ENCODE results near the gene TAS2R41.

The TAS2R41 gene

DNA sequence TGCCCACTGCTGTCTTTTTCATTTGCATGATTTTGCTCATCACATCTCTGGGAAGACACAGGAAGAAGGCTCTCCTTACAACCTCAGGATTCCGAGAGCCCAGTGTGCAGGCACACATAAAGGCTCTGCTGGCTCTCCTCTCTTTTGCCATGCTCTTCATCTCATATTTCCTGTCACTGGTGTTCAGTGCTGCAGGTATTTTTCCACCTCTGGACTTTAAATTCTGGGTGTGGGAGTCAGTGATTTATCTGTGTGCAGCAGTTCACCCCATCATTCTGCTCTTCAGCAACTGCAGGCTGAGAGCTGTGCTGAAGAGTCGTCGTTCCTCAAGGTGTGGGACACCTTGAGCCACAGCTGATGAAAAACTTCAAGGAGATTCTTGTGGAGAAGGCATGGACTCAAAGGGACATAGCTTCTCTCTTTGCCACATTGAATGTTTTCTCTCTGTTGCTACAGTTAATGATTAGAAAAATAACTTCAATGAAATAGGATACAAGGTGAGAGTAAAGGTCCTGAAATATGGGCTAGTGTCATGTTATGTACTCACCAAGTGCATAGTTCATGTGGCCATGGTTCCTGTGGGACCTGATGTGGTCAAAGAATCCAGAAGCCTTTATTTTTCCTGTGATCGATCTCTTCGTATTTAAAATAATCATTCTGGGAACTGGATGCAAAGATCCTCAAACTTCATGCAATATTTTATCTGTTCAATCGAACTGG lies 33.5 kb upstream of the TAS2R41 start:
- H3K27me3 ChIP-seq (ENCODE audit: control insufficient read depth in 1 of 2, insufficient read depth in 2 of 2, low read length in 2 of 2), result no peaks in the 10 kb centered on the region
- no peak overlapping the region for H3K27ac ChIP-seq (ENCODE audit: low read depth, low read length)
- no peaks in the 10 kb centered on the region for H3K36me3 ChIP-seq (ENCODE audit: insufficient read depth, low read length)
- H3K4me3 ChIP-seq (ENCODE audit: low read depth in 1 of 2, low read length in 2 of 2), result no peak overlapping the region
- H3K4me1 ChIP-seq (ENCODE audit: insufficient read depth, low read length), result no peaks in the 10 kb centered on the region
- no peak overlapping the region for H3K9ac ChIP-seq (ENCODE audit: low read length)
- no peaks in the 10 kb centered on the region for H3K9me3 ChIP-seq (ENCODE audit: low read length)

DNA sequence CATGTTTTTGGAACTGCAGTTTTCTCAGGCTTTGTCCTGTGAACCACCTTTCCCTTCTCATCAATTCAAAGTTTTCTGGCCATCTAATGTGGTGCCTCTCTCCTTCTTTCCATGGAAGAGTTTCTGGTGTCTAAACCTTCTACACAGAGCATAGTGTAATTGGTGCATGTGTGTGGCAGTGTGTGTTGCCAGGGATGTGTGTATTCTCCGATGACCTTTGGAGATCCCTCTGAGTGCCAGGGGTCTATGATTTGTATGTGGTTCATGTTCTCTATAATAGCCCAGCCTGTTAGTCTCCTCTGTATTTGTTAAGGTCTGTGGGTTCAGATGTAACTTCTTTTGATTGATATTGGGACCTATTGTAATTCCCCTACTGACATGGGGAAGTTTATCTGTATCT lies 32.9 kb upstream of the TAS2R41 start:
- no peak overlapping the region for H3K4me3 ChIP-seq (ENCODE audit: low read depth in 1 of 2, low read length in 2 of 2)
- H3K4me1 ChIP-seq (ENCODE audit: insufficient read depth, low read length), result no peaks in the 10 kb centered on the region
- no peak overlapping the region for H3K27ac ChIP-seq (ENCODE audit: low read depth, low read length)
- H3K36me3 ChIP-seq (ENCODE audit: insufficient read depth, low read length), result no peaks in the 10 kb centered on the region
- no peaks in the 10 kb centered on the region for H3K27me3 ChIP-seq (ENCODE audit: control insufficient read depth in 1 of 2, insufficient read depth in 2 of 2, low read length in 2 of 2)
- H3K9me3 ChIP-seq (ENCODE audit: low read length), result no peaks in the 10 kb centered on the region
- H3K9ac ChIP-seq (ENCODE audit: low read length), result no peak overlapping the region

DNA sequence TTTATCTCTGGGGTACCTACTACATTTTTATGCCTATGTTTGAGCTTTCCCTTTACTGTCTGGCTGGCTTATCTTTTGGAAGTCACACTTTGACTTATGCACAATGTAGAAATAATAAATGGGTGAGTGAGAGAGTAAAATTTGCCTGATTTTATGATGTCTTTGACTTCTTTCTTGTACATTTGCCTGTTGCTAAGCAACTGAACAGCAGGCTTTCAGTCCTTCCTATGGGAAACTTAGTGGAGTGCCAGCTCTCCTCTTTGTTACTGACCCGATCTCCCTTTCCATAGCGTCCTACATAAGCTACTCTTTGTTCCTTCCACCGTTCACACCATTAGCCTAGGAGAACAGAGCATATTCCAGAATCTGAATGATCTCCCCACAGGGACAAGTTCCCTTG lies 30.2 kb upstream of the TAS2R41 start:
- H3K9ac ChIP-seq (ENCODE audit: low read length), result no peak overlapping the region

DNA sequence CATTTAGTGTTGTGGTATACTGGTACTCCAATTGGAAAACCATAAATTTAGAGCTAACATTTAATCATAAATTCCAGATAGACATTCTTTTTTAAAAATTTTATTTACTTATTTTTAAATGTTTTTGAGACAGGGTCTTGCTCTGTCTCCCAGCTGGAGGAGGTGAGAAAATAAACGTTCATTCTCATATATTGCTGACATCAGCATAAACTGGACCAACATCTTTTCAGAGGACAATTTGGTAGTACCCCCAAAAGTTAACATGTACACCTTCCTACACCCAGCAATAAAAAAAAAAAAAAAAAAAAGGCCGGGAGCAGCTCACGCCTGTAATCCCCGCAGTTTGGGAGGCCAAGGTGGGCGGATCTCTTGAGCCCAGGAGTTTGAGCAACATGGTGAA lies 29.2 kb upstream of the TAS2R41 start:
- no peak overlapping the region for H3K4me3 ChIP-seq (ENCODE audit: low read depth in 1 of 2, low read length in 2 of 2)
- H3K27ac ChIP-seq (ENCODE audit: low read depth, low read length), result no peak overlapping the region
- H3K27me3 ChIP-seq (ENCODE audit: control insufficient read depth in 1 of 2, insufficient read depth in 2 of 2, low read length in 2 of 2), result no peaks in the 10 kb centered on the region
- no peaks in the 10 kb centered on the region for H3K9me3 ChIP-seq (ENCODE audit: low read length)
- no peaks in the 10 kb centered on the region for H3K36me3 ChIP-seq (ENCODE audit: insufficient read depth, low read length)
- no peak overlapping the region for H3K9ac ChIP-seq (ENCODE audit: low read length)
- H3K4me1 ChIP-seq (ENCODE audit: insufficient read depth, low read length), result no peaks in the 10 kb centered on the region

More for the DNA sequence above, 30.2 kb upstream of the TAS2R41 start:
- Histone ChIP-seq H3K27me3 (ENCODE audit: control insufficient read depth in 1 of 2, insufficient read depth in 2 of 2, low read length in 2 of 2) (no peaks in the 10 kb centered on the region), H3K27ac (ENCODE audit: low read depth, low read length) (no peak overlapping the region), H3K36me3 (ENCODE audit: insufficient read depth, low read length) (no peaks in the 10 kb centered on the region), H3K4me3 (ENCODE audit: low read depth in 1 of 2, low read length in 2 of 2) (no peak overlapping the region), H3K4me1 (ENCODE audit: insufficient read depth, low read length) (no peaks in the 10 kb centered on the region), H3K9me3 (ENCODE audit: low read length) (no peaks in the 10 kb centered on the region)

DNA sequence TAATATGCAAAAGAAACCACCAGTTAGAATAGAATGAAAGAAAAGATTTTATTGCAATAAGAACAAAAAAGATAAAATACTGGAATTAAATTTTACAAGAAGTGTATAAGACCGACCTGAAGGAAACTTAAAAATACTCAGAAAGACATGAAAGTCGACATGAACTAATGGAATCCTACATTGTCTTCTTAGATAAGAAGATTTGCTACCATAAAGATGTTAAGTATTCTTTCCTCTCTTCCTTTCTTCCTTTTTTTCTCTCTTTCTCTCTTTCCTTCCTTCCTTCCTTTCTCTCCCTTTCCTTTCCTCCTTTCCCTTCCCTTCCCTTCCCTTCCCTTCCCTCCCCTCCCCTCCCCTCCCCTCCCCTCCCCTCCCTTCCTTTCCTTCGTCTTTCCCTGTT lies 27.9 kb upstream of the TAS2R41 start:
- Histone ChIP-seq H3K27me3 (ENCODE audit: control insufficient read depth in 1 of 2, insufficient read depth in 2 of 2, low read length in 2 of 2) (no peaks in the 10 kb centered on the region), H3K4me1 (ENCODE audit: insufficient read depth, low read length) (no peaks in the 10 kb centered on the region), H3K27ac (ENCODE audit: low read depth, low read length) (no peak overlapping the region), H3K4me3 (ENCODE audit: low read depth in 1 of 2, low read length in 2 of 2) (no peak overlapping the region), H3K9me3 (ENCODE audit: low read length) (no peaks in the 10 kb centered on the region), H3K9ac (ENCODE audit: low read length) (no peak overlapping the region), H3K36me3 (ENCODE audit: insufficient read depth, low read length) (no peaks in the 10 kb centered on the region)

DNA sequence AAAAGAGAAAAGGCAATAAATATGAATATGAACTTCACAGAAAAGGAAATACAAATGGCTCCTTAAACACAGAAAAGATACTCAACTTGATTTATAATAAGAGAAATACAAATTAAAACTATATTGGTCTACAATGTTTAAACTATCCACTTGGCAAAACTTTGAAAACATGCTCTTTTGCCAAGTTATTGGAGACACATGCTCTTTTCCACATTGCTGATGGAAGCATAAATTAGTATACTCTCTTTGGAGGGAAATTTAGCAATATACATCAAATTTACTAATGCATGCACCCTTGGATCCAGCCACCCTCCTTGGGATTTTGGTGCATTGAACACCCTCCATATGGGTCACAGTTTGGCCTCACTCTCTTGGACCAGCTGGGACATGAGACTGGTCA lies 26.6 kb upstream of the TAS2R41 start:
- Histone ChIP-seq H3K4me1 (ENCODE audit: insufficient read depth, low read length) (no peaks in the 10 kb centered on the region), H3K4me3 (ENCODE audit: low read depth in 1 of 2, low read length in 2 of 2) (no peak overlapping the region), H3K36me3 (ENCODE audit: insufficient read depth, low read length) (no peaks in the 10 kb centered on the region), H3K27me3 (ENCODE audit: control insufficient read depth in 1 of 2, insufficient read depth in 2 of 2, low read length in 2 of 2) (no peaks in the 10 kb centered on the region), H3K9ac (ENCODE audit: low read length) (no peak overlapping the region), H3K27ac (ENCODE audit: low read depth, low read length) (no peak overlapping the region), H3K9me3 (ENCODE audit: low read length) (no peaks in the 10 kb centered on the region)

DNA sequence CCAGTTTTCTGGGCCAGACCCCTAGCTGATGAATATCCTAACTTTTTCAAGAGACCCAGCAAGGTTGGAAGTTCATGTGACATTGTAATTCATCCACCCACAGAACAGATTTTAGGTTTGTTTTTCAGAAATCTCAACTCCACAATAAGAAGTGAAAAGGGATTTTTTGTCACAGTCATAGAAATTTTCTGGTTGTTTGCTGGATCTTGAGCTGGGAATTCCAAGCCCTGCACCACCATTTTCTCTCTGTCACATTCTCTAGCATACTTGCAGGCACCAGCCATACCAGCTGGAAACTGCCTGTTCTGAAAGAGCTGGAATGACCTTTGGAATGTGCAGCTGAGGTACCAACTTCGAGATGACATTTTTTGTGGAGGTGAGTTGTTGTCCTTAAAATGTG lies 25.9 kb upstream of the TAS2R41 start:
- no peak overlapping the region for H3K4me3 ChIP-seq (ENCODE audit: low read depth in 1 of 2, low read length in 2 of 2)
- no peaks in the 10 kb centered on the region for H3K9me3 ChIP-seq (ENCODE audit: low read length)
- no peaks in the 10 kb centered on the region for H3K36me3 ChIP-seq (ENCODE audit: insufficient read depth, low read length)
- H3K27me3 ChIP-seq (ENCODE audit: control insufficient read depth in 1 of 2, insufficient read depth in 2 of 2, low read length in 2 of 2), result no peaks in the 10 kb centered on the region
- no peak overlapping the region for H3K27ac ChIP-seq (ENCODE audit: low read depth, low read length)
- no peaks in the 10 kb centered on the region for H3K4me1 ChIP-seq (ENCODE audit: insufficient read depth, low read length)
- H3K9ac ChIP-seq (ENCODE audit: low read length), result no peak overlapping the region

DNA sequence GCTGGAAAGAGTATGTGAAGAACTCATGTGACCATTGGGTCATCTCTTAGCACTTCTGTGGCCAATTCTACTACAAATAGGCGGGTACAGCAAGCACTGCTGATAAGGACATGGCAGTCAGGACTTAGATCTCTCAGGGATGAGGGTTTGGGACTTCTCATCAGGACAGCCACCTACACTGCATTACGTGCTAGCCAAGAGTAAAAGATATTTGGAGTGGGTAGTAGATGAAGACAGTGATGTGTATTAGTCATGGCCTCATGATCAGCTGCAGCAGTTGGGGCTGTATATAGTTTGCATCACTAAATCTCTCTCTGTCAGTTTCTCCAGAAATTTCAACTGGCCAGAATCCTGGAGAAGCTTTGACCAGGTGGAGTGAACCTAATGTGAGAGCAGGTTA lies 25.2 kb upstream of the TAS2R41 start:
- Histone ChIP-seq H3K27ac (ENCODE audit: low read depth, low read length) (no peak overlapping the region), H3K27me3 (ENCODE audit: control insufficient read depth in 1 of 2, insufficient read depth in 2 of 2, low read length in 2 of 2) (no peaks in the 10 kb centered on the region), H3K4me3 (ENCODE audit: low read depth in 1 of 2, low read length in 2 of 2) (no peak overlapping the region), H3K9me3 (ENCODE audit: low read length) (no peaks in the 10 kb centered on the region), H3K9ac (ENCODE audit: low read length) (no peak overlapping the region), H3K36me3 (ENCODE audit: insufficient read depth, low read length) (no peaks in the 10 kb centered on the region), H3K4me1 (ENCODE audit: insufficient read depth, low read length) (no peaks in the 10 kb centered on the region)

DNA sequence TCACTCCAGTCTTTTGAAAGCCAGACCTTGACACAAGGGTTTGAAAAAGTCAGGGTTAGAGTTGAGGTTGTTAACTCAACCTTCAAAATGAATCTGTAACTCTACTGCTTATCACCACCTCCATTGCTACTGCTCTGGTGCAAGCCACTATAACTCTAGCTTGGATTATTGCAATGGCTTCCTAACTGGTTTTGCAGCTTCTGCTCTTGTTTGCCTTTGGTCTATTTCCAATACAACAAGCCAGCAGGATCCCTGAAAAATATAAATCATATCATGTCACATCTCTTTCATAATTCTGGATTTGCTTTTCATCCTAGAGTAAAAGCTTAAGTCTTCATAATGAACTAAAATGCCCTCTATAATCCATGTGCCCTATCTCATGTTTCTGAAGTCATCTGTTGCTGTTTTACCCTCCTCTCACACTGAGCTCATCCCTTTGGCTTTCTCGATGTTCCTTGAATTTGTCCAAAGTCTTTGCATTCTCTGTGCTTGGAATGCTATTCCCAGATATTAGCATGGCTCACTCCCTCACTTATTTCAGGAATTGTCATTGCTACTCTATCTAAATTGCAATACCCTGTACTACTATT lies 23.5 kb upstream of the TAS2R41 start:
- H3K9me3 ChIP-seq (ENCODE audit: low read length), result no peaks in the 10 kb centered on the region
- H3K4me1 ChIP-seq (ENCODE audit: insufficient read depth, low read length), result no peaks in the 10 kb centered on the region
- no peaks in the 10 kb centered on the region for H3K36me3 ChIP-seq (ENCODE audit: insufficient read depth, low read length)
- H3K27ac ChIP-seq (ENCODE audit: low read depth, low read length), result no peak overlapping the region
- no peak overlapping the region for H3K9ac ChIP-seq (ENCODE audit: low read length)
- H3K4me3 ChIP-seq (ENCODE audit: low read depth in 1 of 2, low read length in 2 of 2), result no peak overlapping the region
- H3K27me3 ChIP-seq (ENCODE audit: control insufficient read depth in 1 of 2, insufficient read depth in 2 of 2, low read length in 2 of 2), result no peaks in the 10 kb centered on the region

DNA sequence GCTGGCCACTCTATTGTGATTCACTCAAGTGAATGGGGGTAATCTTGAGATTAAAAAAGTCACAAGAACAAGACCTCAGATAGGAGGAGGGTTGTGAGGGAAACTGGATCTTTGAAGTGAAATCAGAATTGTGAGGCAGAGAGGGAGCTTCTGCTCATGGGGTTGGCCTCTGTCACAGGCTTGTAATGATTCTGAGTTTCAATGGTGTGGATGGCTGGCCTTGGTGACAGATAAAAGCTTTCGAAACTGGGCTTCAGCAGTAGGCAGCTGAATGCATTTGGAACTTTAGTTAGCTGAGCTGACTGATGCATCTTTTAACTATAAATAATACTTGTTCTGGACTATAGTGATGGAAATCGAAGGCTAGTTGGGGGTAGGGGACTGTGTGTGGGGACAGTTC lies 22.2 kb upstream of the TAS2R41 start:
- Histone ChIP-seq H3K9ac (ENCODE audit: low read length) (no peak overlapping the region), H3K4me3 (ENCODE audit: low read depth in 1 of 2, low read length in 2 of 2) (no peak overlapping the region), H3K27ac (ENCODE audit: low read depth, low read length) (no peak overlapping the region), H3K9me3 (ENCODE audit: low read length) (no peaks in the 10 kb centered on the region), H3K4me1 (ENCODE audit: insufficient read depth, low read length) (no peaks in the 10 kb centered on the region), H3K27me3 (ENCODE audit: control insufficient read depth in 1 of 2, insufficient read depth in 2 of 2, low read length in 2 of 2) (no peaks in the 10 kb centered on the region), H3K36me3 (ENCODE audit: insufficient read depth, low read length) (no peaks in the 10 kb centered on the region)

DNA sequence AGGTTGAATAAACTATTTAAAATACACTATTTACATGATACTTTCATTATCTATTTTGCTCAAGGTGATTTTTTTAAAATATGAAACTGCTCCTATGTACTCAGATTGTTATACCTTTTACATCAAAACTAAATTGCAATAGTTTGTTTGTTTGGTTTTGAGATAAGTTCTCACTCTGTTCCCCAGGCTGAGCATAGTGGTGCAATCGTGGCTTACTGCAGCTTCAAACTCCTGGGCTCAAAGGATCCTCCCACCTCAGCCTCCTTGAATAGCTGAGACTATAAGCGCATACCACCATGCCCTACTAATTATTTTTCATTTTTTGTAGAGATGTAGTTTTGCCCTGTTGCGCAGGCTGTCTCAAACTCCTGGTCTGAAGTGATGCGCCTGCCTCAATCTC lies 21.7 kb upstream of the TAS2R41 start:
- Histone ChIP-seq H3K4me3 (ENCODE audit: low read depth in 1 of 2, low read length in 2 of 2) (no peak overlapping the region), H3K27ac (ENCODE audit: low read depth, low read length) (no peak overlapping the region)

More for the DNA sequence above, 21.7 kb upstream of the TAS2R41 start:
- no peaks in the 10 kb centered on the region for H3K36me3 ChIP-seq (ENCODE audit: insufficient read depth, low read length)
- no peaks in the 10 kb centered on the region for H3K4me1 ChIP-seq (ENCODE audit: insufficient read depth, low read length)
- H3K9me3 ChIP-seq (ENCODE audit: low read length), result no peaks in the 10 kb centered on the region
- H3K9ac ChIP-seq (ENCODE audit: low read length), result no peak overlapping the region
- no peaks in the 10 kb centered on the region for H3K27me3 ChIP-seq (ENCODE audit: control insufficient read depth in 1 of 2, insufficient read depth in 2 of 2, low read length in 2 of 2)
